ENCODE measurements around the gene SLC47A2.

- TF ChIP-seq CTCF (IDR thresholded peaks at IDR 0.05), result no peak
- no peak for TF ChIP-seq POLR2AphosphoS5 (IDR thresholded peaks at IDR 0.05)
- no peak for TF ChIP-seq POLR2A (IDR thresholded peaks at IDR 0.05)
Measured at GRCh38 chr17:19671433-19671832, 45.0 kb downstream of the SLC47A2 start.
